SU-DHL-6 (cell line): ENCODE measurements around the gene FOXC2.

Source experiments
- H2AFZ ChIP-seq: fragments of 200-600 bp; sonication (generic); 2 replicates; pipeline ENCODE4 v1.6.1; 2014; ENCODE audit warnings: low read depth, mild to moderate bottlenecking, moderate library complexity, mixed read lengths, antibody characterized with exemption, low read length; ENCODE audit not compliant: severe bottlenecking
- H3F3A ChIP-seq: fragments of 200-600 bp; shearing (Covaris generic); 2 replicates; pipeline ENCODE4 v1.6.0; 2016; ENCODE audit warnings: antibody characterized with exemption, mild to moderate bottlenecking; ENCODE audit not compliant: insufficient read depth
- H3K27ac ChIP-seq: fragments of 200-600 bp; sonication (generic); 2 replicates; pipeline ENCODE4 v1.5.1; 2016; ENCODE audit warnings: low read depth, mild to moderate bottlenecking, low read length, moderate library complexity, mixed read lengths
- H3K27me3 ChIP-seq: fragments of 200-600 bp; sonication (generic), shearing (Covaris generic); 2 replicates; pipeline ENCODE4 v1.6.0; 2014; ENCODE audit warnings: mild to moderate bottlenecking, low read length
- H3K36me3 ChIP-seq: fragments of 200-600 bp; sonication (generic); 2 replicates; pipeline ENCODE4 v1.6.1; 2014; ENCODE audit warnings: mild to moderate bottlenecking, low read length, mixed read lengths
- H3K4me2 ChIP-seq: fragments of 300-600, 200-600 bp; shearing (Covaris generic), sonication (generic); 2 replicates; pipeline ENCODE4 v1.6.0; 2014; ENCODE audit warnings: low read length, low read depth, mild to moderate bottlenecking; ENCODE audit not compliant: poor library complexity, severe bottlenecking
- H3K4me3 ChIP-seq: fragments of 200-600 bp; sonication (generic); 2 replicates; pipeline ENCODE4 v1.5.1; 2014; ENCODE audit warnings: antibody characterized with exemption, low read length, mild to moderate bottlenecking, mixed read lengths; ENCODE audit not compliant: insufficient read depth, poor library complexity, severe bottlenecking
- H3K79me2 ChIP-seq: fragments of 200-600 bp; sonication (generic); 2 replicates; pipeline ENCODE4 v1.6.1; 2014; ENCODE audit warnings: mild to moderate bottlenecking, low read length, moderate library complexity; ENCODE audit not compliant: insufficient read depth
- H3K9ac ChIP-seq: fragments of 200-600 bp; sonication (generic); 2 replicates; pipeline ENCODE4 v1.7.0; 2014; ENCODE audit warnings: mild to moderate bottlenecking, low read length
- H3K9me2 ChIP-seq: fragments of 200-600 bp; sonication (generic); replicated peaks from 2 replicates; pipeline ENCODE4 v1.6.1; 2014; ENCODE audit warnings: low read length; ENCODE audit not compliant: insufficient read depth
- H3K9me3 ChIP-seq: fragments of 200-600 bp; sonication (generic); 2 replicates; pipeline ENCODE4 v1.6.1; 2014; ENCODE audit warnings: low read length, mixed read lengths; ENCODE audit not compliant: insufficient read depth
- H4K20me1 ChIP-seq: fragments of 200-600 bp; sonication (generic); 2 replicates; pipeline ENCODE4 v1.6.1; 2014; ENCODE audit warnings: low read depth, mild to moderate bottlenecking, antibody characterized with exemption, low read length, moderate library complexity, mixed read lengths
- CTCF ChIP-seq: fragments of 200-600 bp; sonication (generic); IDR thresholded peaks from one replicate; pipeline ENCODE4 v1.5.1; 2017; ENCODE audit warnings: antibody characterized with exemption, mild to moderate bottlenecking, low read length, moderate library complexity; ENCODE audit not compliant: insufficient read depth, poor library complexity, severe bottlenecking
- EZH2phosphoT487 ChIP-seq: fragments of 200-600 bp; sonication (generic), shearing (Covaris generic); conservative IDR thresholded peaks from 2 replicates; pipeline ENCODE4 v1.6.1; 2018; ENCODE audit warnings: mild to moderate bottlenecking, antibody characterized with exemption, low read length, moderate library complexity, mixed read lengths

The FOXC2 gene

GRCh38 chr16:86525696-86526095 is 40.9 kb upstream of the FOXC2 start:
- Histone ChIP-seq H3K27me3 (no peaks in the 10 kb centered on the region), H3K4me3 (no peak overlapping the region), H2AFZ (no peak overlapping the region), H3K27ac (no peak overlapping the region), H3K36me3 (no peaks in the 10 kb centered on the region), H3K9me2 (no peaks in the 10 kb centered on the region), H3K9ac (no peak overlapping the region), H4K20me1 (no peaks in the 10 kb centered on the region), H3K4me2 (no peak overlapping the region), H3F3A (no peaks in the 10 kb centered on the region), H3K9me3 (no peaks in the 10 kb centered on the region), H3K79me2 (no peaks in the 10 kb centered on the region)
- no peak for TF ChIP-seq CTCF
- TF ChIP-seq EZH2phosphoT487 = no peak

GRCh38 chr16:86527366-86527765 is 39.3 kb upstream of the FOXC2 start:
- H3K27ac ChIP-seq = no peak overlapping the region
- H3K4me3 ChIP-seq = no peak overlapping the region
- H3K9me2 ChIP-seq = no peaks in the 10 kb centered on the region
- no peaks in the 10 kb centered on the region for H3K79me2 ChIP-seq
- TF ChIP-seq CTCF = no peak
- no peaks in the 10 kb centered on the region for H3F3A ChIP-seq
- H3K9me3 ChIP-seq = no peaks in the 10 kb centered on the region
- no peak overlapping the region for H3K9ac ChIP-seq
- no peak overlapping the region for H3K4me2 ChIP-seq
- H3K36me3 ChIP-seq = no peaks in the 10 kb centered on the region
- no peaks in the 10 kb centered on the region for H4K20me1 ChIP-seq
- H3K27me3 ChIP-seq = no peaks in the 10 kb centered on the region
- H2AFZ ChIP-seq = no peak overlapping the region

GRCh38 chr16:86528061-86528929 is 38.3 kb upstream of the FOXC2 start:
- H3F3A ChIP-seq = no peaks in the 10 kb centered on the region
- no peak overlapping the region for H2AFZ ChIP-seq
- H4K20me1 ChIP-seq = no peaks in the 10 kb centered on the region
- no peaks in the 10 kb centered on the region for H3K79me2 ChIP-seq
- H3K9ac ChIP-seq = no peak overlapping the region
- no peaks in the 10 kb centered on the region for H3K9me2 ChIP-seq
- no peaks in the 10 kb centered on the region for H3K36me3 ChIP-seq
- no peak for TF ChIP-seq EZH2phosphoT487
- no peaks in the 10 kb centered on the region for H3K27me3 ChIP-seq
- no peak overlapping the region for H3K4me3 ChIP-seq
- no peaks in the 10 kb centered on the region for H3K9me3 ChIP-seq
- no peak overlapping the region for H3K4me2 ChIP-seq
- no peak overlapping the region for H3K27ac ChIP-seq

- H3K79me2 ChIP-seq = no peaks in the 10 kb centered on the region
- H3K9me2 ChIP-seq = no peaks in the 10 kb centered on the region
- no peak overlapping the region for H3K4me3 ChIP-seq
- no peaks in the 10 kb centered on the region for H3K36me3 ChIP-seq
- no peak overlapping the region for H2AFZ ChIP-seq
- TF ChIP-seq CTCF (no peak), EZH2phosphoT487 (no peak)
- no peaks in the 10 kb centered on the region for H3F3A ChIP-seq
- no peak overlapping the region for H3K4me2 ChIP-seq
- H3K9me3 ChIP-seq = no peaks in the 10 kb centered on the region
- no peaks in the 10 kb centered on the region for H3K27me3 ChIP-seq
- H4K20me1 ChIP-seq = no peaks in the 10 kb centered on the region
- H3K27ac ChIP-seq = no peak overlapping the region
- H3K9ac ChIP-seq = no peak overlapping the region
Observed at GRCh38 chr16:86529160-86529559, 37.5 kb upstream of the FOXC2 start.
